ENCODE measurements around the gene CCM2L. TPM values are rescaled to one million over a fixed set of nuclear protein-coding genes. Genes with fewer than 3 reads are reported as not detected.

CCM2L gene
- total and polyA plus RNA-seq, 2 experiments from 2014 or later, result 4.9 to 13.3 TPM

GRCh38 chr20:32068174-32068573, 57.9 kb downstream of the CCM2L start (continued):
- no peak for TF ChIP-seq ZNF462 (CRISPR knock-in tag; IDR thresholded peaks at IDR 0.05)

DNA sequence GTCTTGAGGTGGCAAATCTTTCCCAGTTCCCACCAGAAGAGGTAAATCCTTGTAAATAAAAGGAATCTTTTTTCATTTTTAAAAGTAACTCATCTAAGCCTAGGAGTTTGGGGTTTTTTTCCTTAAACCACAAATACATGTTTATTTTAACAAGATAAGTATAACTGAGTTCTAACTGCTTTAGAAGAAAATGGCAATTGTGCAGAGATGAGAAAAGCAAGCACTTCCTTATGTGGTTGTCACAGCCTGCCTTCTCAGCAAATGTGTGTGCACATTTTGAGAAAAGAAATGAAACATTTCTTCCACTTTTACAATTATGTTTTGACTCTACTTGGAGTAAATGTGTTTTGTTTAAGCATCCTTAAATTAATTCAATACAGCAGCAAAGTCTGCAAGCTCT, 59.5 kb downstream of the CCM2L start:
- ATAC-seq (no peak), DNase-seq (ENCODE audit: low spot score) (no peak)
- Histone ChIP-seq H3K36me3 (ENCODE audit: insufficient read depth) (no peaks in the 10 kb centered on the region), H3K4me1 (ENCODE audit: insufficient read depth) (no peaks in the 10 kb centered on the region; the same call in 1 of the 2 replicates), H2AFZ (no peak overlapping the region), H3K9me2 (ENCODE audit: insufficient read depth) (no peaks in the 10 kb centered on the region; the same call in 1 of the 2 replicates), H4K20me1 (replicated peaks; ENCODE audit: insufficient read depth) (no peaks in the 10 kb centered on the region), H3K27me3 (ENCODE audit: insufficient read depth) (no peaks in the 10 kb centered on the region), H3F3A (replicated peaks; ENCODE audit: low read depth) (no peaks in the 10 kb centered on the region), H3K79me2 (replicated peaks; ENCODE audit: insufficient read depth) (no peaks in the 10 kb centered on the region), H3K27ac (ENCODE audit: low read depth) (no peak overlapping the region), H3K4me3 (no peak overlapping the region), H3K4me2 (no peak overlapping the region)
- Mint-ChIP-seq H3K4me3 (no peak overlapping the region), H3K36me3 (ENCODE audit: low read depth) (no peaks in the 10 kb centered on the region), H3K27me3 (ENCODE audit: insufficient read depth, low read depth, poor library complexity) (peaks cover 3% of the 10 kb centered on the region), H3K9me3 (peaks cover 14% of the 10 kb centered on the region; the same call in 2 of the 3 replicates), H3K27ac (no peak overlapping the region), H3K4me1 (peaks cover 3% of the 10 kb centered on the region; the same call in 2 of the 3 replicates)
- TF ChIP-seq ZNF331 (CRISPR knock-in tag; IDR thresholded peaks at IDR 0.05; ENCODE audit: low read depth), result no peak
- no peak for TF ChIP-seq CREB1 (CRISPR knock-in tag; IDR thresholded peaks at IDR 0.05; ENCODE audit: low read depth)
- TF ChIP-seq NANOG (IDR thresholded peaks at IDR 0.05; ENCODE audit: borderline replicate concordance), result no peak
- no peak for TF ChIP-seq EZH2phosphoT487 (IDR thresholded peaks at IDR 0.05; ENCODE audit: unreplicated experiment)
- no peak for TF ChIP-seq STAT1 (IDR thresholded peaks at IDR 0.05; ENCODE audit: unreplicated experiment)
- TF ChIP-seq ZNF114 (CRISPR knock-in tag; IDR thresholded peaks at IDR 0.05), result no peak
- TF ChIP-seq, protein P1, sequence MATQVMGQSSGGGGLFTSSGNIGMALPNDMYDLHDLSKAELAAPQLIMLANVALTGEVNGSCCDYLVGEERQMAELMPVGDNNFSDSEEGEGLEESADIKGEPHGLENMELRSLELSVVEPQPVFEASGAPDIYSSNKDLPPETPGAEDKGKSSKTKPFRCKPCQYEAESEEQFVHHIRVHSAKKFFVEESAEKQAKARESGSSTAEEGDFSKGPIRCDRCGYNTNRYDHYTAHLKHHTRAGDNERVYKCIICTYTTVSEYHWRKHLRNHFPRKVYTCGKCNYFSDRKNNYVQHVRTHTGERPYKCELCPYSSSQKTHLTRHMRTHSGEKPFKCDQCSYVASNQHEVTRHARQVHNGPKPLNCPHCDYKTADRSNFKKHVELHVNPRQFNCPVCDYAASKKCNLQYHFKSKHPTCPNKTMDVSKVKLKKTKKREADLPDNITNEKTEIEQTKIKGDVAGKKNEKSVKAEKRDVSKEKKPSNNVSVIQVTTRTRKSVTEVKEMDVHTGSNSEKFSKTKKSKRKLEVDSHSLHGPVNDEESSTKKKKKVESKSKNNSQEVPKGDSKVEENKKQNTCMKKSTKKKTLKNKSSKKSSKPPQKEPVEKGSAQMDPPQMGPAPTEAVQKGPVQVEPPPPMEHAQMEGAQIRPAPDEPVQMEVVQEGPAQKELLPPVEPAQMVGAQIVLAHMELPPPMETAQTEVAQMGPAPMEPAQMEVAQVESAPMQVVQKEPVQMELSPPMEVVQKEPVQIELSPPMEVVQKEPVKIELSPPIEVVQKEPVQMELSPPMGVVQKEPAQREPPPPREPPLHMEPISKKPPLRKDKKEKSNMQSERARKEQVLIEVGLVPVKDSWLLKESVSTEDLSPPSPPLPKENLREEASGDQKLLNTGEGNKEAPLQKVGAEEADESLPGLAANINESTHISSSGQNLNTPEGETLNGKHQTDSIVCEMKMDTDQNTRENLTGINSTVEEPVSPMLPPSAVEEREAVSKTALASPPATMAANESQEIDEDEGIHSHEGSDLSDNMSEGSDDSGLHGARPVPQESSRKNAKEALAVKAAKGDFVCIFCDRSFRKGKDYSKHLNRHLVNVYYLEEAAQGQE (IDR thresholded peaks at IDR 0.05; ENCODE audit: unreplicated experiment), result no peak
- TF ChIP-seq EZH2 (IDR thresholded peaks at IDR 0.05; ENCODE audit: low read depth, unreplicated experiment), result no peak
